T-helper 2 cell (primary cell): Measurements from ENCODE around the gene NAT8.
"Not testable (repeated sequence)": the region's sequence is repeated elsewhere in the genome, so short reads cannot be mapped to it uniquely, and the experiment has no call there.

ENCODE experiments used
- DNase-seq, 5 experiments: peaks; one replicate each; pipeline versions ENCODE4 v3.0.0 to v3.0.0-alpha.2; 2012 to 2022
- total RNA-seq, 2 donors: gene quantifications; one replicate each; lab custom pipeline; 2026; lab: John Stamatoyannopoulos, UW

Gene NAT8
- total RNA-seq = 0 reads per million in 2 donors

- no peak for DNase-seq
Observed at GRCh38 chr2:73642338-73643018, at the start of gene NAT8. TSS of gene NAT8 (minus strand) at chr2:73642422. CDS start at chr2:73641628, 794 bp downstream.

GRCh38 chr2:73690372-73691088 is 48.3 kb upstream of the NAT8 start:
- DNase-seq = peak in 1 of 5 experiments; percentile 12

GRCh38 chr2:73688494-73688893 is 46.3 kb upstream of the NAT8 start:
- DNase-seq = not testable (repeated sequence)

- no peak for DNase-seq
Observed at GRCh38 chr2:73685764-73686438, 43.7 kb upstream of the NAT8 start.

GRCh38 chr2:73684905-73685304 is 42.7 kb upstream of the NAT8 start:
- not testable (repeated sequence) for DNase-seq

- DNase-seq = not testable (repeated sequence)
Observed at GRCh38 chr2:73684325-73684724, 42.1 kb upstream of the NAT8 start.

- DNase-seq = peak in 1 of 5 experiments; percentile 29
Observed at GRCh38 chr2:73679951-73680571, 37.8 kb upstream of the NAT8 start.

- not testable (repeated sequence) for DNase-seq
Observed at GRCh38 chr2:73679237-73679636, 37.0 kb upstream of the NAT8 start.

- DNase-seq = not testable (repeated sequence)
Observed at GRCh38 chr2:73678008-73678407, 35.8 kb upstream of the NAT8 start.

GRCh38 chr2:73676211-73676610 is 34.0 kb upstream of the NAT8 start:
- DNase-seq = not testable (repeated sequence)

GRCh38 chr2:73674696-73675157 is 32.5 kb upstream of the NAT8 start:
- not testable (repeated sequence) for DNase-seq

GRCh38 chr2:73669976-73670375 is 27.8 kb upstream of the NAT8 start:
- peak in 1 of 5 experiments; percentile 9 for DNase-seq

- DNase-seq = not testable (repeated sequence)
Observed at GRCh38 chr2:73667239-73667638, 25.0 kb upstream of the NAT8 start.

- no peak for DNase-seq
Observed at GRCh38 chr2:73654175-73654574, 12.0 kb upstream of the NAT8 start.

- no peak for DNase-seq
Observed at GRCh38 chr2:73652348-73652747, 10.1 kb upstream of the NAT8 start.

- no peak for DNase-seq
Observed at GRCh38 chr2:73651591-73652230, 9.5 kb upstream of the NAT8 start.

- DNase-seq = not testable (repeated sequence)
Observed at GRCh38 chr2:73647690-73648089, 5.5 kb upstream of the NAT8 start.

GRCh38 chr2:73641767-73642062 is 507 bp downstream of the NAT8 start:
- DNase-seq = no peak

- no peak for DNase-seq
Observed at GRCh38 chr2:73640946-73641766, 1.1 kb downstream of the NAT8 start.

- no peak for DNase-seq
Observed at GRCh38 chr2:73640511-73640911, 1.7 kb downstream of the NAT8 start.

- DNase-seq = no peak
Observed at GRCh38 chr2:73638429-73638828, 3.8 kb downstream of the NAT8 start.

- not testable (repeated sequence) for DNase-seq
Observed at GRCh38 chr2:73636977-73637376, 5.2 kb downstream of the NAT8 start.
